Pons (tissue), 1 donor: ENCODE data around the gene AP5S1.
A peak's percentile ranks its signal among the peaks of the same experiment; 100 is the strongest.
"Not testable (repeated sequence)": the region's sequence is repeated elsewhere in the genome, so short reads cannot be mapped to it uniquely, and the experiment has no call there.

Experiments
- DNase-seq: peaks from one replicate; pipeline ENCODE4 v3.0.0-alpha.2; 2016; ENCODE audit warnings: low spot score

Gene AP5S1

GRCh38 chr20:3820048-3820900 lies at the start of gene AP5S1:
Gene AP5S1, plus strand, starts transcription at chr20:3820547. Its CDS starts 1,571 bp downstream, at chr20:3822118.
- DNase-seq, result peak; percentile 96

- DNase-seq, result no peak
Measured at GRCh38 chr20:3771552-3772058, 48.7 kb upstream of the AP5S1 start.

GRCh38 chr20:3775457-3776108 lies 44.8 kb upstream of the AP5S1 start:
- DNase-seq, result no peak

DNA sequence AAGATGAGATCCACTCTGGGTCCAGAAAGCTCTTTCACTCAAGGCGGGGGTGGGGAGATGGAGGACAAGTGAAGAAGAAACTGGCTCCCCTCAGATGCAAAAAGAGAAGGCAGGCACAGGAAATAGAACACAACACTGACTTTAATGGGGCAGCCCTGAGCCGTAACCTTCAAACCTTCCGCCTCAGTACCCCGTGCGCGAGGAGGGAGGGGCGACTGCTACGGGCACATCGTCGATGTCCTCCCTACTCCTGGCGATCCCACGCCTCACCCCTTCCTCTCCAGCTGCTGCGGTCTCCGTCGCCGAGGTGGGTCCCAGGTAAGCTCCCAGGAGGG lies 43.0 kb upstream of the AP5S1 start:
- no peak for DNase-seq

GRCh38 chr20:3777716-3778629 lies 42.4 kb upstream of the AP5S1 start:
- no peak for DNase-seq

DNA sequence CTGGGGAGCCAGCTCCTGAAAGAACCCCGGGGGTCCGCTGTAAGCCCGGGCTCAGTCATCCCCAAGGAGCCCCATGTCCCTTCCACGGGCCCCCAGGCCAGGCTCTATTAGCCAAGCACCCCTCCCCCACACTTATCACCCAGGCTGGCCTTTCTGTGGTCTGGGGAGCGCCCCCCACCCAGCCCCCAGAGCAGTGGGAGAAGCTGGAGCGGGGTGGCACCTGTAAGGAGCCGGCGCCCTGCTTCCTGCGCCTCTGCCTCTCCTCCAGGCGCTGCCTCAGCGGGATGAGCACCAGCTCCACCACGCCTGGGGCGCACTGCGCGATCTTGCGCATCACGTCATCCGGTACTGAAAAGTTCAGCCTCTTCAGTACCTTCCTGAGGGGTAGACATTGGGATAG lies 41.4 kb upstream of the AP5S1 start:
- DNase-seq, result no peak

DNA sequence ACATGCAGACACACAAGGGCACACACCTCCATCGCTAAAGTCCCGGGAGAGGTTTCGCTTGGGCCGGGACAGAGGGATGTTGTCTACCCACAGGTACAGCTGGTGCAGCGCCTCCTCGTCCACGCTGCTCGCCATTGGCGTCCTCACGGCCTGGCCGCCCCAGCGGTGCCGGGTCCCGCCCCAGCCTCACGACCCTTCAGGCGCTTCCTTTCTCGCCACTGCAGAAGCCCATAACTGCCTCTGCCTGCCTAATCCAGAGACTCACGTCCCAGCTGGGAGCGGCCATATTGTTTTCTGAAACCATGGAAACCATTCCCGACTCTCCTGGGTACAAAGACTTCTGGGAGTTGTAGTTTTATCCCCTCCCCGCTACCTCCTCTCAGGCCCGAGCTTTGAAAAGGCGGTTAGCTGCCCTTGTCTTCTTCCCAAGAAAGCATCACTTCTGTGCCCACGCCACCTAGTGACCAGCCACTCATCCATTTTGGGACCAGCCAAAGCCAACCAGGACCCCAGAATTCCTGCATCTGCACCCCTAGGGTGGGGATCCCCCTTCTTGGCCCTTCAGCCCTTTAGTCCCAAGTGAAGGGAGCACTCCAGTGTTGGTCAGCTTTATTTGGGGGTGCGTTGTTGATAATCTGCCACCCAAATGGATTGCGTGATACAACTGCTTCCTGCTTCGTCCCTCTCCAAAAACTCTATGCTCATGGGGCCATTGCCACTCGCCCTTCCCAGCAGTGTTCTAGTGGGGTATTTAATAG lies 39.0 kb upstream of the AP5S1 start, which contains the start of gene SPEF1:
SPEF1 (minus strand) TSS at position 296 of the 758 bp plus-strand sequence; CDS start at position 135, 161 bp downstream.
- peak; percentile 96 for DNase-seq

GRCh38 chr20:3782597-3782996 lies 37.8 kb upstream of the AP5S1 start:
- DNase-seq, result no peak

DNA sequence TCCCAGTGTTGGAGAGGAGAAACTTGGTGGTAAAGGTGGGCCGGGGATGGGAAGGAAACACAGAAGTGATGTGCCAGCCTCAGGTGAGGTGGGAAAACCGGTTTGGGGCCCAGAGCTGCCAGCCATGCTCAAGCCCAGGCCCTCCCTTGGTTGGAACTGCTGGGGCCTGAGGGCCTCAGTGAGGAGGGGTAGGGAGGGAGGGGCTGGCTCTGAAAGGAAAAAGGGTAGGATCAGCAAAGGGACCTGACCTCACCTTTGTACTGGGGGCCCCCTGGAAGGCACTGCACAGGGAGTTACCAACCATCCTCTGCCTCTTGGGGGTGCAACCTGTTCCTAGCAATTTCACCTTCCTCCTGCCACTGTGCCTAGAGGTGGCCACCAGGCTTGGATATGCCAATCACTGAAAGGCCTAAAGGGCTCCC lies 37.3 kb upstream of the AP5S1 start:
- DNase-seq, result no peak

- DNase-seq, result no peak
Measured at GRCh38 chr20:3783511-3784195, 36.7 kb upstream of the AP5S1 start.

DNA sequence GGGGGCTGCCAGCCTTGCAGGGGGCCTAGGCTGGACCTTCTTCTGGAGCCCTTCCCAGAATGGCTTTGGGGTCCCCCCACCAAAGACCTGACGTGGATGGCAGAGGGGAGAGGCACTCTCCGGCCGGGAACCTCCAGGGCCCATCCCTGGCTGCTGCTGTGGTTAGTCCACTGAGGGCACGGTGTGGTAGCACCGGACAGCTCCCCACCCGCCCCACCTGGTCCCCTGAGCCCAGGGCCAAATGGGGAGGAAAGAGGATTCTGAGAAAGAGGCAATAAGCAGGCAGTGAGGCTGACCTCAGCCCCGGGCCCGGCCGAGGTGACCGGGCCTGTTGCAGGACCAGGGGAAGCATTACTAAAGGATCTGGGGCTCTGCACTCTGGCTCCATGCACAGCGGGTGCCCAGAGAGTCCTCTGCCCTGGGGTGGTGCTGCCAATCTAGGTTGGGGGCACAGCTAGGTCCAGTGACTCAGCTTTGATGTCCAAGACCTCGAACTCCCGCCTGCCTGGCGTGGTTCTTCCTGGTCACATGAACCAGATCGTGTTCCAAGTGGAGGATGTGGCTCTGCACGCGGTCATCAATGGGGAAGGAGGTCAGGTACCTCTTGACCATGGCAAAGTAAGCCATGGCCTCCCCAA lies 36.0 kb upstream of the AP5S1 start:
- DNase-seq, result no peak

DNA sequence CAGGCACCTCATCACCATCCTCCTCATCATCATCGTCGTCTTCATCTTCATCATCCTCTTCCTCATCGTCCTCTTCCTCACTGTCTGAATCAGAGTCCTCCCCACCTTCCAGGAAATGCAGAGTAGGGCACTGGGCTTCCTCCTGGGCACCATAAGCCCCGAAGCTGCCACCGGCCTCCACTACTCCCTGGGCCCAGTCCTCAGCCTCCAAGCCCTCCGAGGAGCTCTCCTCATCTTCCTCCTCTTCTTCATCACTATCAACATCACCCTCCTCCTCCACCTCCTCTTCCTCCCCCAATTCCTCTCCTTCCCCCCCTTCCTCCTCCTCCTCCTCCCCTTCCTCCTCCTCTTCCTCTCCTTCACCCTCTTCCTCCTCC lies 35.5 kb upstream of the AP5S1 start:
- DNase-seq, result no peak

DNA sequence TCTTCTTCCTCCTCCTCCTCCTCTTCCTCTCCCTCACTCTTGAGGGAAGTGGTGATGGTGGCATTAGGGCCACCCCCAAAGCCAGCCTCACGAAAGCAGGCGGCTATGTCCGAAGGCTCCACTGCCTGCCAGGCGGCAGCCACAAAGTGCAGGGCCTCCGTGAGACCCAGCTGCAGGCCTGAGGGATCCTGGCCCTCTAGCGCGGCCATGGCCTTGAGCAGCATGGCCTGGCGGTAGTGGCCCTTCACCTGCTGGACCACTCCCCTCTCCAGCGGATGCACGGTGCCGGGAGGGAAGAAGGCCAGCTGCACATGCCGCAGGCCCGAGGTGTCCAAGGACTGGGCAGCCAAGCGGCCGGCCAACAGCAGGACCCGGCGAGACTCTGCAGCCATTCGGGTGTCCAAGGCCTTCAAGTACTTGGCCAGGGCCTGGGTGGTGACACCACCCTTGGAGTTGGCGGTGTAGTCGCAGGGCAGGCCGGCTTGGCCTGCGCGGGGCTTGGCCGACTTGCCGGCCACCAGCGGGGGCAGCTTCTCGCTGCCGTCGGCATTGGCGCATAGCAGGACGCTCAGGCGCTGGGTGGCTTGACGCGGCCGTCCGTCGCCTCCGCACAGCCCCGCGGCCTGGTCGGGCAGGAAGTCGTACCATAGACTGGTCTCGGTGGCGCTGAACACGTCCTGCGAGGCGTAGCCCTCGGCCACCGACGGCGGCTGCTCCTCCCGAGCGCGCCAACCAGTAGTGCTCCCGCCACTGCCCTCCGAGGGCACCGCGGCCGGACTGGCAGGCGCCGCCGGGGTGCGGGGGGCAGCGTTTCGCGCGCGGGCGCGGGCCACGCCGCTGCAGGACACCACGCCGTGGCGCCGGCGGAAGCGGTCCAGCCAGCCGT lies 34.9 kb upstream of the AP5S1 start:
- no peak for DNase-seq

DNA sequence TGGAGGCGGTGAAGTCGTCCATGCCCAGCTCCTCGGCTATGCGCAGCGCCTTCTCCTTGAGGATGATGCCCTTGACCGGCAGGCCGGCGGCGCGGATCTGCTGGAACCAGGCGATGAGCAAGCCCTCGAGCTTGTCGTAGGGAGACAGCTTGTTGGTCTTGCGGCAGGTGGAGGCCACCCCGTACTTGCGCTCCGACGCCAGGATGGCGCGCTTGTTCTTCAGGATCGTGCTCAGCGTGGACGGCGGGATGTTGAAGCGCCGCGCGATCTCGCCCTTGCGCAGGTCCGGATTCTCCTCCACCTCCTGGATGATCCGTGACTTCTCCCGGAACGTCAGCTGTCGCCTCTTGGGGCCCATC lies 34.2 kb upstream of the AP5S1 start:
- no peak for DNase-seq

- DNase-seq, result peak; percentile 74
Measured at GRCh38 chr20:3786665-3787323, 33.6 kb upstream of the AP5S1 start, which contains the start of gene CENPB. Gene CENPB, minus strand, starts transcription at chr20:3786740. Its CDS starts 257 bp downstream, at chr20:3786483.

DNA sequence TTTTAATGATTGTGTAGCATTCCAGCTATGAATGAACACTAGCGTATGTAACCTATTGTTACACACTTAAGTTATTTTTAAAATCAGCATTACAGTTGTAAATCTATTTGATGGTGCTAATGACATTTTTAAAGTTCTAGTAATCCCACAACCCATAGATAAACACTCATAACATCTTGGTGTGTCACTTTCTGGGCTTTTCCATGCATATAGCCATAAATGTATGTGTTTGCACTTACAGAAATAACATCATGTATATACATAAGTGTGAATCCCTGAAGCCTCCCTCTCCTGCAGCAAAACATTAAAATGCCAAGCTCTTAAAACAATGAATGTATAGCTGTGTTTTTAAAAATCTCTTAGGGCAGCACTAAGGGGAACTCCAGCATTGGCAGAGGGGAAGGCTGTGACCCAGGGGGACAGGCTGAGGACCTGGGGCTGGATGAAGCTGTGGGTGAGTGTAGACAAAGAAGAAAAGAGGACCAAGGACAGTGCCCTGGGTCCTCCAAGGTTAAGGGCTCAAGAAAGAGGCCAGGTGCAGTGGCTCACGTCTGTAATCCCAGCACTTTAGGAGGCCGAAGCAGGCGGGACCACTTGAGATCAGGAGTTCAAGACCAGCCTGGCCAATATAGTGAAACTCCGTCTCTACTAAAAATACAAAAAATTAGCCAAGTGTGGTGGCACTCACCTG lies 32.9 kb upstream of the AP5S1 start:
- DNase-seq, result no peak

DNA sequence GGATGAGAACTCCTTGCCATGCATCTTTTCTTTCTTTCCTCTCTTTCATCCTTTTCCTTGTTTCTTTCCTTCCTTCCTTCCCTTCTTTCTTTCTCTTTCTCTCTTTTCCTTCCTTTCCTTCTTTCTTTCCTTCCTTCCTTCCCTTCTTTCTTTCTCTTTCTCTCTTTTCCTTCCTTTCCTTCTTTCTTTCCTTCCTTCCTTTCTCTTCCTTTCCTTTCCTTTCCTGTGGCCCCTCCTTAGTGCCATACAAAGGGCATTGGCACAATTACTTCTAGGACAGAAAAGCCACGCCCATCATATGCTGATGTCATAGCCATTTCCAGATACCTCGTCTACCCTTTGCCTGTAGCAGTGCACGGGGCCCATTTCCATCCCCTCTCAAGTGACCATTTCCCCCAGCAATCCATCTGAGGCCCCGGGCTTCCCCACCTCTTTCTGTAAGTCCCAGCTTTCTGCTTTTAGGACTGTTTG lies 31.6 kb upstream of the AP5S1 start:
- DNase-seq, result no peak

- DNase-seq, result not testable (repeated sequence)
Measured at GRCh38 chr20:3789201-3789600, 31.1 kb upstream of the AP5S1 start.
